ENCODE measurements around the gene FN3K. TPM values are rescaled to one million over a fixed set of nuclear protein-coding genes. Genes with fewer than 3 reads are reported as not detected.

The FN3K gene
- total and polyA plus RNA-seq, 8 donors: 12.8 to 28.1 (median 20.5) TPM

DNA sequence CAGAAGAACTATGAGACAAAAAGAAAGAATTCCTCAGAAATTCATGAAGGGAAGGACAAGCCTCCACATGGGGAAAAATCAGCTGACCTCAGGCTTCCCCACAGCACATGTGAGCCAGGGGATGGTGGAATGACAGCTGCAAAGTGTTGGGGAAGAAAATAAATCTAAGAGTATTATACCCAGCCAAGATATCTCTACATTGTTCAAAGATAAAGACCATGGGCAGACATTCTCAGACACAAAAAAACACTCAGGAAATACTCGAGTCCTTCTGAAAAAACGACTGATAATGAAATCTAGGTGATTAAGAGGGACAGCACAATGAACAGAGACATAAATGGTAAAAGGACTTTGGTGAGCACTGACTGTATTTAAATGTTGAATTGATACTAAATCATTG lies 40.8 kb upstream of the FN3K start:
- H3K27me3 ChIP-seq: peaks cover 0 to 23% of the 10 kb centered on the region in 2 donors
- DNase-seq (no peak), ATAC-seq (no peak)
- intact Hi-C loops (cut with DNase I): no loop called here
- no peak overlapping the region for H3K4me3 ChIP-seq
- no peak overlapping the region for H3K27ac ChIP-seq
- H3K9me3 ChIP-seq: peaks cover 0 to 14% of the 10 kb centered on the region in 2 donors
- H3K4me1 ChIP-seq: peaks cover 5 to 22% of the 10 kb centered on the region in 2 donors
- TF ChIP-seq, protein P1, sequence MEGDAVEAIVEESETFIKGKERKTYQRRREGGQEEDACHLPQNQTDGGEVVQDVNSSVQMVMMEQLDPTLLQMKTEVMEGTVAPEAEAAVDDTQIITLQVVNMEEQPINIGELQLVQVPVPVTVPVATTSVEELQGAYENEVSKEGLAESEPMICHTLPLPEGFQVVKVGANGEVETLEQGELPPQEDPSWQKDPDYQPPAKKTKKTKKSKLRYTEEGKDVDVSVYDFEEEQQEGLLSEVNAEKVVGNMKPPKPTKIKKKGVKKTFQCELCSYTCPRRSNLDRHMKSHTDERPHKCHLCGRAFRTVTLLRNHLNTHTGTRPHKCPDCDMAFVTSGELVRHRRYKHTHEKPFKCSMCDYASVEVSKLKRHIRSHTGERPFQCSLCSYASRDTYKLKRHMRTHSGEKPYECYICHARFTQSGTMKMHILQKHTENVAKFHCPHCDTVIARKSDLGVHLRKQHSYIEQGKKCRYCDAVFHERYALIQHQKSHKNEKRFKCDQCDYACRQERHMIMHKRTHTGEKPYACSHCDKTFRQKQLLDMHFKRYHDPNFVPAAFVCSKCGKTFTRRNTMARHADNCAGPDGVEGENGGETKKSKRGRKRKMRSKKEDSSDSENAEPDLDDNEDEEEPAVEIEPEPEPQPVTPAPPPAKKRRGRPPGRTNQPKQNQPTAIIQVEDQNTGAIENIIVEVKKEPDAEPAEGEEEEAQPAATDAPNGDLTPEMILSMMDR (IDR thresholded peaks at IDR 0.05): no peak
- H3K36me3 ChIP-seq: no peaks in the 10 kb centered on the region

DNA sequence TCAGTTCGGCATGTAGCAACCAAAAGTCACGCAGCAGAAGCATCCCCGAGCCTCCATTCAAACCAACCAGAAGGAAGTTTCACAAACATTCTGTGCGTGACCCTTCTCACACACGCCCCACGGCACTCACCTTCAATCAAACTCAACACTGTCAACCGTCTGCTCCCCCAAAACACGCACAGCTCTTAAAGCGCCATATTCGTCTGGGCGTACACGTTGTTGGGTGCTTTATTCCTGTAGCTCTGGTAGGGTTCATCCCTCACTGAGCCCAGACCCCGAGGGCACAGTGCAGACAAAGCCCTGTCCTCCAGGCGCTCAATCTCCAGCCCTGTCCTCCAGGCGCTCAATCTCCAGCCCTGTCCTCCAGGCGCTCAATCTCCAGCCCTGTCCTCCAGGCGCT lies 39.2 kb upstream of the FN3K start:
- intact Hi-C loops (cut with DNase I): no loop called here
- Histone ChIP-seq H3K4me1 (peaks cover 5 to 22% of the 10 kb centered on the region in 2 donors), H3K4me3 (no peak overlapping the region), H3K27ac (no peak overlapping the region), H3K36me3 (no peaks in the 10 kb centered on the region), H3K9me3 (peaks cover 0 to 14% of the 10 kb centered on the region in 2 donors), H3K27me3 (peaks cover 0 to 23% of the 10 kb centered on the region in 2 donors)
- ATAC-seq: no peak
- TF ChIP-seq, protein P1 (IDR thresholded peaks at IDR 0.05): no peak
- DNase-seq: no peak

DNA sequence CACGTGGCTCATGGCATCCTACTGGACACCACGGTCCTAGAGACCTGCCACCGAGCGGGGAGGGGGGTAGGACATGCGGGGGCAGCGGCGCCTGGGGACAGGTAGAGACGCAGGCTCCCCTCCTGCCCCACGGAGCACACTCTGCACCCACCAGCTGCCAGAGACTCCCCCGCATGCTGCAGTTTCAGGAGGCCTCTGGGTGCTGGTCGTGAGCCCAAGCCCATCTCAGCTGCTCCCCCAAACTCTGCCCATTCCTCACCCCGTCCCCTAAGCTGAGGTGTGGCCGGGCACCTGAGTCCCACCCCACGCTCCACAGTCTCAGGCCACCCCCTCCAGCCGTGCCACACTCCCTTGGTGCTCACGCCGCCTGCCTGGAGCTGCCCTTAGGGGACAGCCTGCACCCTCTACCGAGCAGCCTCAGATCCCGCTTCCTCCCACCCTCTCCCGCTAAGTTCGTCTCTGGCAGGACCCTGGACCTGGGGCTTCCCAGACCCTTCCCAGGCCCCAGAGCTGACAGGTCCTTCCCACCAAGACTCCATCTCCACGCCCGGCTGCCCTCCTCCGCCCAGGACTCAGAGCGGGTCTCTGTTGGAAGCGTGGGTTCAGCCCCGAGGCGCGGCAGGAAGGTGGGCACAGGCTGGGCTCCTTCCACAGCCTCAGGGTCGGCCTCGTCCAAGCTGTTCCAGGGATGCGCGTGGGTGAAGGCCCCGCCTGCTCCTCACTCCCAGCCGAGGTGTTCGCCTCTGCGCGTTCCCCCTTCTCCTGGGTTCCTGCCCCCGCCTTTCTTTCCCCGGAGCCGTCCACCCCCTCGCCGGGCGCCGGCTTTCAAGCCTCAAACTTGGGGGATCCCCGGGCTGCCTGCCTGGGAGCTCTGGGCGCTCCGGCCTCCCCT lies 38.3 kb upstream of the FN3K start:
- intact Hi-C loops (cut with DNase I): no loop called here
- peaks cover 5 to 22% of the 10 kb centered on the region in 2 donors for H3K4me1 ChIP-seq
- H3K27me3 ChIP-seq: peaks cover 0 to 23% of the 10 kb centered on the region in 2 donors
- no peaks in the 10 kb centered on the region for H3K36me3 ChIP-seq
- TF ChIP-seq, protein P1 (IDR thresholded peaks at IDR 0.05): no peak
- peak overlapping the region; percentile 60 to 63 for H3K4me3 ChIP-seq
- DNase-seq (peak in 1 of 4 donors; percentile 68), ATAC-seq (no peak)
- no peak overlapping the region for H3K27ac ChIP-seq
- peaks cover 0 to 14% of the 10 kb centered on the region in 2 donors for H3K9me3 ChIP-seq

DNA sequence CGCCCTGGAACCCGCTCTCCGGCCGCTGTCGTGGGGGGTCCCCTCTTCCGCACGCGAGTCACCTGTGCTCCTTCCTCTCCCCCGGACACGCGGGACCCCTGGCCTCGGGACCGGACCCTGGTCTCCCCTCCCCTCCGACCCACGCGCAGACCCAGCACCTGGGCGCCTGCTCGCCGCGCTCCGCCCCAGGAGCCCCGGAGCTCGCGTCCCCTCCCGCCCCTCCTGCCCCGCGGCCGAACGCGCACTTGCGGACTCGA lies 37.7 kb upstream of the FN3K start:
- TF ChIP-seq, protein P1 (IDR thresholded peaks at IDR 0.05): no peak
- no peaks in the 10 kb centered on the region for H3K36me3 ChIP-seq
- intact Hi-C loops (cut with DNase I): no loop called here
- H3K4me3 ChIP-seq: peak overlapping the region; percentile 60 to 63
- H3K27me3 ChIP-seq: peaks cover 0 to 23% of the 10 kb centered on the region in 2 donors
- H3K4me1 ChIP-seq: peaks cover 5 to 22% of the 10 kb centered on the region in 2 donors
- ATAC-seq (no peak), DNase-seq (peak in 1 of 4 donors; percentile 83)
- H3K9me3 ChIP-seq: peaks cover 0 to 14% of the 10 kb centered on the region in 2 donors
- no peak overlapping the region for H3K27ac ChIP-seq

DNA sequence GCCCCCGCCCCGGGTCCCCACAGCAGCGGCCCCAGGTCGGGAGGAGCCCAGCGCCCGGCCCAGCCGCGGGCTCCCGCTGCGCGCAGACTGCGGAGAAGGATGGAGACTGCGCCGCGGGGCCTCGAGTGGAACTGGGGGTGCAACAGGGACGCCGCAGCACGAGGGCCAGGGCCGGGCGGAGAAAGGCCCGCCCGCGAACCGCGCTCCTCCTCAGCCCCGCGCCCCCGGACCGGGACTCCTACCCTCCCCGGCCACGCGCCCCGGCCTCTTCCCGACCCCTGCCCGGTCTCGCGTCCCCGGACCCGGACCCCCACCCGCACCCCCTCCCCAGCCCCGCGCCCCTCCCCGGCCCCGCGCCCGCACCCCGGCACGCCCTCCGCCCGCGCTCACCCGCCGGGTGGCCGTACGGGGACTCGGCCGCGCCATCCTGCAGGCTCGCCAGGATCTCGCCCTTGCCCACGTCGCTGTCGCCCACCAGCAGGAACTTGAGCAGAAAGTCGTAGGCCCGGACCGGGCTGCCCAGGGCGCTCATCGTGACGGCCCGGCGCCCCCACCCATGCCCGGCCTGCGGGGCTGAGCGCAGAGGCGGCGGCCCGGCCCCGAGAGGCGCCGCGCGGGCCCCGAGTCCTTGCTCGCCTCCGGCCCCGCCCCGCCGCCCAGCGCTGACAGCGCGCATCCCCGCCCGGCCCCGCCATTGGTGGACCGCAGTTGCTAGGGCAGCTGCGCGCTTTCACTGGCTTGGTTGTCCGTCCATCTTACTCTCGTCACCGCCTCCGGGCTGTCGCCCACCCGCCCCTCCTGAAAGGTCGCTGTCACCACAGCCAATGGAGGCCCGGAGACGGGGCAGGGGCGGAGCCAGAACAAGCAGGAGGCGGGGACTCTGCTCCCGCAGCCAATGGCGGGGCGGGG lies 37.1 kb upstream of the FN3K start, which contains the start of gene RAB40B:
TSS of gene RAB40B (minus strand) at position 634 of the 909 bp plus-strand sequence. CDS start at position 532, 102 bp downstream.
- H3K27me3 ChIP-seq: peaks cover 0 to 23% of the 10 kb centered on the region in 2 donors
- intact Hi-C loops (cut with DNase I): no loop called here
- DNase-seq (peak; percentile 96 to 99 (median 98)), ATAC-seq (peak; percentile 99)
- H3K4me1 ChIP-seq: peaks cover 5 to 22% of the 10 kb centered on the region in 2 donors
- TF ChIP-seq, protein P1 (IDR thresholded peaks at IDR 0.05): no peak
- H3K4me3 ChIP-seq: peak within 1 kb of the TSS; percentile 63 to 67
- H3K36me3 ChIP-seq: no peaks in the 10 kb centered on the region
- H3K9me3 ChIP-seq: peaks cover 0 to 14% of the 10 kb centered on the region in 2 donors
- H3K27ac ChIP-seq: no peak within 1 kb of the TSS
